NCI-H1048 (cell line): ENCODE measurements around the gene ANTXR1.
"Not testable (repeated sequence)": the region's sequence is repeated elsewhere in the genome, so short reads cannot be mapped to it uniquely, and the experiment has no call there.

Experiments used
- DNase-seq: peaks from one replicate; lab custom pipeline; 2025; lab: John Stamatoyannopoulos, UW

ANTXR1 gene

GRCh38 chr2:69211048-69211447, 198.1 kb downstream of the ANTXR1 start:
- no peak for DNase-seq

- no peak for DNase-seq
These were observed 198.7 kb downstream of the ANTXR1 start for GRCh38 chr2:69211686-69212085.

GRCh38 chr2:69212238-69213028, 199.5 kb downstream of the ANTXR1 start:
- DNase-seq, result no peak

- DNase-seq, result no peak
These were observed 200.2 kb downstream of the ANTXR1 start for GRCh38 chr2:69213201-69213600.

GRCh38 chr2:69213782-69214181, 200.8 kb downstream of the ANTXR1 start:
- DNase-seq, result no peak

- no peak for DNase-seq
These were observed 201.9 kb downstream of the ANTXR1 start for GRCh38 chr2:69214898-69215297.

GRCh38 chr2:69216535-69217332, 203.8 kb downstream of the ANTXR1 start:
- no peak for DNase-seq

GRCh38 chr2:69217333-69218080, 204.5 kb downstream of the ANTXR1 start:
- DNase-seq, result no peak

- DNase-seq, result no peak
These were observed 208.5 kb downstream of the ANTXR1 start for GRCh38 chr2:69221512-69221911.

GRCh38 chr2:69221960-69222751, 209.2 kb downstream of the ANTXR1 start:
- no peak for DNase-seq

GRCh38 chr2:69222953-69223658, 210.1 kb downstream of the ANTXR1 start:
- no peak for DNase-seq

GRCh38 chr2:69223759-69224511, 211.0 kb downstream of the ANTXR1 start:
- no peak for DNase-seq

GRCh38 chr2:69224512-69224837, 211.5 kb downstream of the ANTXR1 start:
- DNase-seq, result no peak

GRCh38 chr2:69225933-69226332, 213.0 kb downstream of the ANTXR1 start:
- DNase-seq, result no peak

- DNase-seq, result no peak
These were observed 213.9 kb downstream of the ANTXR1 start for GRCh38 chr2:69226903-69227302.

- DNase-seq, result no peak
These were observed 214.7 kb downstream of the ANTXR1 start for GRCh38 chr2:69227716-69228115.

- DNase-seq, result not testable (repeated sequence)
These were observed 218.0 kb downstream of the ANTXR1 start for GRCh38 chr2:69230946-69231345.

GRCh38 chr2:69231612-69232277, 218.8 kb downstream of the ANTXR1 start:
- no peak for DNase-seq

GRCh38 chr2:69235835-69236234, 222.9 kb downstream of the ANTXR1 start:
- DNase-seq, result not testable (repeated sequence)
